Activated naive CD4-positive, alpha-beta T cell treated with anti-CD3 and anti-CD28 coated beads, Interleukin-2, amount 50 U/mL, for 72 hours (primary cell): ENCODE data around the gene REEP1. TPM values are rescaled to one million over a fixed set of nuclear protein-coding genes. Genes with fewer than 3 reads are reported as not detected.
"Not testable (repeated sequence)": the region's sequence is repeated elsewhere in the genome, so short reads cannot be mapped to it uniquely, and the experiment has no call there.

Experiments
- ATAC-seq, 2 donors: fragments of 150-1000 bp; cut with Tn5 transposase; 2 replicates each; pipeline ENCODE4 v1.10.0; 2021; ENCODE audit warnings: mild to moderate bottlenecking in 2 of 2, moderate library complexity in 2 of 2
- DNase-seq, 2 donors: peaks; one replicate each; pipeline ENCODE4 v3.0.0; 2021 to 2022; ENCODE audit warnings: low spot score in 2 of 2
- H3K27ac Mint-ChIP-seq, 2 donors: one replicate each; pipeline ENCODE4 v1.8.0; 2022; ENCODE audit warnings: mild to moderate bottlenecking in 2 of 2, mixed read lengths in 2 of 2
- H3K36me3 Mint-ChIP-seq, 2 donors: one replicate each; pipeline ENCODE4 v1.8.0; 2022; ENCODE audit warnings: mixed read lengths in 2 of 2
- H3K9me3 Mint-ChIP-seq, 2 donors: one replicate each; pipeline ENCODE4 v1.8.0; 2022; ENCODE audit warnings: mixed read lengths in 2 of 2
- total RNA-seq, 2 donors: library from RNA; stranded (reverse); gene quantifications; one replicate each; pipeline ENCODE4 v1.2.3, GENCODE V29; 2022

REEP1 gene
- total RNA-seq, 2 donors from 2014 or later, result 0.45 to 0.59 TPM

- DNase-seq (no peak), ATAC-seq (no peak)
- Mint-ChIP-seq H3K27ac (no peak overlapping the region), H3K9me3 (no peaks in the 10 kb centered on the region), H3K36me3 (no peaks in the 10 kb centered on the region)
These were observed 20.1 kb upstream of the REEP1 start for GRCh38 chr2:86357392-86357963.

GRCh38 chr2:86352727-86353221 is 15.3 kb upstream of the REEP1 start:
- no peaks in the 10 kb centered on the region for H3K9me3 Mint-ChIP-seq
- ATAC-seq (no peak), DNase-seq (no peak)
- H3K27ac Mint-ChIP-seq, result peak overlapping the region in 1 of 2 donors; percentile 26
- no peaks in the 10 kb centered on the region for H3K36me3 Mint-ChIP-seq

- no peak for DNase-seq
These were observed 14.8 kb upstream of the REEP1 start for GRCh38 chr2:86352137-86352726.

GRCh38 chr2:86350751-86351150 is 13.3 kb upstream of the REEP1 start:
- no peak for ATAC-seq
- Mint-ChIP-seq H3K36me3 (no peaks in the 10 kb centered on the region), H3K9me3 (no peaks in the 10 kb centered on the region), H3K27ac (no peak overlapping the region)
- DNase-seq, result no peak

More at GRCh38 chr2:86352137-86352726, 14.8 kb upstream of the REEP1 start:
- Mint-ChIP-seq H3K36me3 (no peaks in the 10 kb centered on the region), H3K9me3 (no peaks in the 10 kb centered on the region), H3K27ac (peak overlapping the region in 1 of 2 donors; percentile 26)
- ATAC-seq, result no peak

GRCh38 chr2:86347401-86347800 is 10.0 kb upstream of the REEP1 start:
- no peak for ATAC-seq
- no peaks in the 10 kb centered on the region for H3K36me3 Mint-ChIP-seq
- DNase-seq, result no peak
- no peak overlapping the region for H3K27ac Mint-ChIP-seq
- no peaks in the 10 kb centered on the region for H3K9me3 Mint-ChIP-seq

GRCh38 chr2:86345783-86346370 is 8.5 kb upstream of the REEP1 start:
- ATAC-seq, H3K9me3 Mint-ChIP-seq, H3K27ac Mint-ChIP-seq, H3K36me3 Mint-ChIP-seq, DNase-seq: not testable (repeated sequence)

- H3K9me3 Mint-ChIP-seq, result peaks cover 8 to 15% of the 10 kb centered on the region in 2 donors
- ATAC-seq (no peak), DNase-seq (no peak)
- peaks cover 10 to 15% of the 10 kb centered on the region in 2 donors for H3K36me3 Mint-ChIP-seq
- no peak overlapping the region for H3K27ac Mint-ChIP-seq
These were observed 7.0 kb upstream of the REEP1 start for GRCh38 chr2:86344404-86344803.

- DNase-seq (no peak), ATAC-seq (no peak)
- H3K36me3 Mint-ChIP-seq, result peaks cover 10 to 19% of the 10 kb centered on the region in 2 donors
These were observed 5.1 kb upstream of the REEP1 start for GRCh38 chr2:86342488-86342887.

GRCh38 chr2:86341470-86341869 is 4.0 kb upstream of the REEP1 start:
- Mint-ChIP-seq H3K27ac (no peak overlapping the region), H3K36me3 (peaks cover 10 to 19% of the 10 kb centered on the region in 2 donors), H3K9me3 (peaks cover 8 to 15% of the 10 kb centered on the region in 2 donors)
- ATAC-seq (no peak), DNase-seq (no peak)

More at GRCh38 chr2:86342488-86342887, 5.1 kb upstream of the REEP1 start:
- H3K27ac Mint-ChIP-seq, result no peak overlapping the region
- H3K9me3 Mint-ChIP-seq, result peaks cover 8 to 15% of the 10 kb centered on the region in 2 donors

- DNase-seq (no peak), ATAC-seq (no peak)
- Mint-ChIP-seq H3K36me3 (peaks cover 10 to 19% of the 10 kb centered on the region in 2 donors), H3K9me3 (peaks cover 8 to 15% of the 10 kb centered on the region in 2 donors), H3K27ac (no peak overlapping the region)
These were observed 1.4 kb upstream of the REEP1 start for GRCh38 chr2:86338778-86339295.

- ATAC-seq, result peak; percentile 9 to 31
These were observed 667 bp downstream of the REEP1 start for GRCh38 chr2:86336675-86337243.

GRCh38 chr2:86335865-86336674 is 1.4 kb downstream of the REEP1 start:
- Mint-ChIP-seq H3K36me3 (peaks cover 6 to 15% of the 10 kb centered on the region in 2 donors), H3K9me3 (peaks cover 5 to 10% of the 10 kb centered on the region in 2 donors), H3K27ac (no peak overlapping the region)
- DNase-seq, result no peak
- ATAC-seq, result no peak

More at GRCh38 chr2:86336675-86337243, 667 bp downstream of the REEP1 start:
- Mint-ChIP-seq H3K27ac (no peak overlapping the region), H3K36me3 (peaks cover 10 to 19% of the 10 kb centered on the region in 2 donors), H3K9me3 (peaks cover 8 to 15% of the 10 kb centered on the region in 2 donors)
- DNase-seq, result peak in 1 of 2 donors; percentile 5

- Mint-ChIP-seq H3K9me3 (no peaks in the 10 kb centered on the region), H3K36me3 (peaks cover 0 to 4% of the 10 kb centered on the region in 2 donors), H3K27ac (no peak overlapping the region)
- ATAC-seq (no peak), DNase-seq (no peak)
These were observed 4.0 kb downstream of the REEP1 start for GRCh38 chr2:86333378-86333777.

GRCh38 chr2:86332654-86333053 is 4.8 kb downstream of the REEP1 start:
- Mint-ChIP-seq H3K36me3 (no peaks in the 10 kb centered on the region), H3K9me3 (no peaks in the 10 kb centered on the region), H3K27ac (no peak overlapping the region)
- ATAC-seq (no peak), DNase-seq (no peak)

GRCh38 chr2:86331384-86331783 is 6.0 kb downstream of the REEP1 start:
- ATAC-seq (no peak), DNase-seq (no peak)
- H3K27ac Mint-ChIP-seq, result peak overlapping the region in 1 of 2 donors; percentile 39
- no peaks in the 10 kb centered on the region for H3K9me3 Mint-ChIP-seq
- H3K36me3 Mint-ChIP-seq, result no peaks in the 10 kb centered on the region

- Mint-ChIP-seq H3K36me3 (no peaks in the 10 kb centered on the region), H3K9me3 (no peaks in the 10 kb centered on the region), H3K27ac (no peak overlapping the region)
- ATAC-seq (no peak), DNase-seq (no peak)
These were observed 7.4 kb downstream of the REEP1 start for GRCh38 chr2:86330001-86330400.
